Hepatocyte (in vitro differentiated cells): Measurements from ENCODE around the gene RORB. TPM values are rescaled to one million over a fixed set of nuclear protein-coding genes. Genes with fewer than 3 reads are reported as not detected.
A peak's percentile ranks its signal among the peaks of the same experiment; 100 is the strongest.

ENCODE experiments used
- DNase-seq: peaks from one replicate; pipeline ENCODE4 v3.0.0-alpha.2; 2016; ENCODE audit warnings: low spot score
- H2AFZ ChIP-seq: fragments of 200-600 bp; sonication (generic); 2 replicates; pipeline ENCODE4 v1.6.0; 2016; ENCODE audit warnings: antibody characterized with exemption, mild to moderate bottlenecking
- H3K27ac ChIP-seq: fragments of 200-600 bp; sonication (generic); 2 replicates; pipeline ENCODE4 v1.5.1; 2016; ENCODE audit warnings: mild to moderate bottlenecking
- H3K27me3 ChIP-seq: fragments of 200-600 bp; sonication (generic); 2 replicates; pipeline ENCODE4 v1.6.1; 2016
- H3K36me3 ChIP-seq: fragments of 200-600 bp; sonication (generic); replicated peaks from 2 replicates; pipeline ENCODE4 v1.5.1; 2016; ENCODE audit warnings: low read depth; ENCODE audit not compliant: insufficient read depth
- H3K4me1 ChIP-seq: fragments of 200-600 bp; sonication (generic); 2 replicates; pipeline ENCODE4 v1.5.1; 2016; ENCODE audit warnings: mild to moderate bottlenecking, moderate library complexity; ENCODE audit not compliant: insufficient read depth
- H3K4me2 ChIP-seq: fragments of 200-600 bp; sonication (generic); 2 replicates; pipeline ENCODE4 v1.6.0; 2016
- H3K4me3 ChIP-seq: fragments of 200-600 bp; sonication (generic); 2 replicates; pipeline ENCODE4 v1.5.1; 2016; ENCODE audit warnings: mild to moderate bottlenecking
- H3K79me2 ChIP-seq: fragments of 200-600 bp; sonication (generic); 2 replicates; pipeline ENCODE4 v1.6.0; 2017; ENCODE audit warnings: mild to moderate bottlenecking
- H3K9me2 ChIP-seq: fragments of 200-600 bp; sonication (generic); replicated peaks from 2 replicates; pipeline ENCODE4 v1.6.0; 2017; ENCODE audit warnings: mild to moderate bottlenecking; ENCODE audit not compliant: insufficient read depth
- H3K9me3 ChIP-seq: fragments of 200-600 bp; sonication (generic); 2 replicates; pipeline ENCODE4 v1.5.1; 2016; ENCODE audit warnings: low read depth, mild to moderate bottlenecking
- H4K20me1 ChIP-seq: fragments of 200-600 bp; sonication (generic); 2 replicates; pipeline ENCODE4 v1.6.0; 2016; ENCODE audit warnings: mild to moderate bottlenecking; ENCODE audit not compliant: insufficient read depth, poor library complexity, severe bottlenecking
- EZH2 ChIP-seq: fragments of 200-600 bp; sonication (generic); IDR thresholded peaks from 2 replicates; pipeline ENCODE4 v1.6.1; 2016; ENCODE audit warnings: antibody characterized with exemption, mild to moderate bottlenecking, borderline replicate concordance
- EZH2phosphoT487 ChIP-seq: fragments of 200-600 bp; sonication (generic); IDR thresholded peaks from one replicate; pipeline ENCODE4 v1.6.1; 2018; ENCODE audit warnings: antibody characterized with exemption, mild to moderate bottlenecking, low read depth, moderate library complexity; ENCODE audit not compliant: unreplicated experiment, severe bottlenecking
- WGBS: methylation state at CpG from one replicate; pipeline ENCODE4 v1.1.6; 2016; ENCODE audit warnings: low lambda C conversion rate; ENCODE audit errors: missing lambda C conversion rate; 5-methylcytosine and 5-hydroxymethylcytosine counted together
- polyA plus RNA-seq: library from polyadenylated mRNA; unstranded; fragments of >200 nt; fragmentation: Nextera tagmentation; extraction: Ambion mirVana; gene quantifications from 2 replicates; pipeline ENCODE4 v1.2.1, GENCODE V29; 2016
- total RNA-seq: library from RNA; depleted of rRNA; stranded (reverse); fragments of >200 nt; gene quantifications from 2 replicates; pipeline ENCODE4 v1.2.3, GENCODE V29; 2014
- TF ChIP-seq, protein P1 (sequence below): fragments of 200-600 bp; sonication (generic); IDR thresholded peaks from 2 replicates; pipeline ENCODE4 v1.5.1; 2016; ENCODE audit warnings: antibody characterized with exemption, mild to moderate bottlenecking; ENCODE audit not compliant: poor library complexity

Gene RORB
- total and polyA plus RNA-seq, 2 experiments from 2014 or later, result 1.4 TPM; not detected in 1

DNA sequence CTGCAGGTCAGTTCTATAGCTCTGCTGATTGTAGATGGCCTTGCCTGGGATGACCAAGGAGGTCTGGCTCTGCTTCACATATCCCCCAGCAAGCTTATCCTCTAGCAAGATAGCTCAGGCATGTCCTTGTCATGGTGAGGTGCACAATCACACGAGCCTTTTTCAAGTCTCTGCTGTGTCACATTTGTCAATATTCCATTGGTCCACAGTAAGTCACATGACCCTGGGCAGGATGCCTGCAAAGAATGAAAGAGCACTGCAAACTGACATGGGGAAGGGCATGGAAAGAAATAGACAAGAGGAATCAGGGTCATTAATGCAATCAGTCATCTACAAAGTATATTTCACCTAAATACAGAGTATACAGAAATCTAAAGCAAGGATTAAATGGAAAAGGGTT lies 142.0 kb downstream of the RORB start:
- Histone ChIP-seq H3K9me2 (no peaks in the 10 kb centered on the region), H3K36me3 (no peaks in the 10 kb centered on the region), H3K4me3 (no peak overlapping the region), H3K27ac (no peak overlapping the region), H3K9me3 (no peaks in the 10 kb centered on the region), H3K27me3 (no peaks in the 10 kb centered on the region), H4K20me1 (no peaks in the 10 kb centered on the region), H2AFZ (no peak overlapping the region), H3K79me2 (no peaks in the 10 kb centered on the region), H3K4me2 (no peak overlapping the region), H3K4me1 (no peaks in the 10 kb centered on the region)
- TF ChIP-seq EZH2, result no peak
- TF ChIP-seq, protein P1, sequence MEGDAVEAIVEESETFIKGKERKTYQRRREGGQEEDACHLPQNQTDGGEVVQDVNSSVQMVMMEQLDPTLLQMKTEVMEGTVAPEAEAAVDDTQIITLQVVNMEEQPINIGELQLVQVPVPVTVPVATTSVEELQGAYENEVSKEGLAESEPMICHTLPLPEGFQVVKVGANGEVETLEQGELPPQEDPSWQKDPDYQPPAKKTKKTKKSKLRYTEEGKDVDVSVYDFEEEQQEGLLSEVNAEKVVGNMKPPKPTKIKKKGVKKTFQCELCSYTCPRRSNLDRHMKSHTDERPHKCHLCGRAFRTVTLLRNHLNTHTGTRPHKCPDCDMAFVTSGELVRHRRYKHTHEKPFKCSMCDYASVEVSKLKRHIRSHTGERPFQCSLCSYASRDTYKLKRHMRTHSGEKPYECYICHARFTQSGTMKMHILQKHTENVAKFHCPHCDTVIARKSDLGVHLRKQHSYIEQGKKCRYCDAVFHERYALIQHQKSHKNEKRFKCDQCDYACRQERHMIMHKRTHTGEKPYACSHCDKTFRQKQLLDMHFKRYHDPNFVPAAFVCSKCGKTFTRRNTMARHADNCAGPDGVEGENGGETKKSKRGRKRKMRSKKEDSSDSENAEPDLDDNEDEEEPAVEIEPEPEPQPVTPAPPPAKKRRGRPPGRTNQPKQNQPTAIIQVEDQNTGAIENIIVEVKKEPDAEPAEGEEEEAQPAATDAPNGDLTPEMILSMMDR, result no peak
- TF ChIP-seq EZH2phosphoT487, result no peak
- DNase-seq, result no peak
- 68% methylated on average over 1 of the region's 1 CpG for WGBS

DNA sequence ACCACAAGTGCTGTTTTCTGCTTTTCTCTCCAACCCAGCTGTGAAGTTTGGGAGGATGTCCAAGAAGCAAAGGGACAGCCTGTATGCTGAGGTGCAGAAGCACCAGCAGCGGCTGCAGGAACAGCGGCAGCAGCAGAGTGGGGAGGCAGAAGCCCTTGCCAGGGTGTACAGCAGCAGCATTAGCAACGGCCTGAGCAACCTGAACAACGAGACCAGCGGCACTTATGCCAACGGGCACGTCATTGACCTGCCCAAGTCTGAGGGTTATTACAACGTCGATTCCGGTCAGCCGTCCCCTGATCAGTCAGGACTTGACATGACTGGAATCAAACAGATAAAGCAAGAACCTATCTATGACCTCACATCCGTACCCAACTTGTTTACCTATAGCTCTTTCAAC lies 145.2 kb downstream of the RORB start:
- H3K27ac ChIP-seq, result no peak overlapping the region
- TF ChIP-seq EZH2 (no peak), EZH2phosphoT487 (no peak)
- TF ChIP-seq, protein P1, result no peak
- no peak overlapping the region for H3K4me3 ChIP-seq
- no peak overlapping the region for H2AFZ ChIP-seq
- WGBS, result 91% methylated on average over 12 of the region's 12 CpGs
- DNase-seq, result no peak
- peaks cover 4% of the 10 kb centered on the region for H3K27me3 ChIP-seq
- H3K79me2 ChIP-seq, result no peaks in the 10 kb centered on the region
- H3K9me2 ChIP-seq, result no peaks in the 10 kb centered on the region
- H3K4me2 ChIP-seq, result no peak overlapping the region
- H3K4me1 ChIP-seq, result no peaks in the 10 kb centered on the region
- H3K36me3 ChIP-seq, result no peaks in the 10 kb centered on the region
- no peaks in the 10 kb centered on the region for H3K9me3 ChIP-seq
- H4K20me1 ChIP-seq, result no peaks in the 10 kb centered on the region

DNA sequence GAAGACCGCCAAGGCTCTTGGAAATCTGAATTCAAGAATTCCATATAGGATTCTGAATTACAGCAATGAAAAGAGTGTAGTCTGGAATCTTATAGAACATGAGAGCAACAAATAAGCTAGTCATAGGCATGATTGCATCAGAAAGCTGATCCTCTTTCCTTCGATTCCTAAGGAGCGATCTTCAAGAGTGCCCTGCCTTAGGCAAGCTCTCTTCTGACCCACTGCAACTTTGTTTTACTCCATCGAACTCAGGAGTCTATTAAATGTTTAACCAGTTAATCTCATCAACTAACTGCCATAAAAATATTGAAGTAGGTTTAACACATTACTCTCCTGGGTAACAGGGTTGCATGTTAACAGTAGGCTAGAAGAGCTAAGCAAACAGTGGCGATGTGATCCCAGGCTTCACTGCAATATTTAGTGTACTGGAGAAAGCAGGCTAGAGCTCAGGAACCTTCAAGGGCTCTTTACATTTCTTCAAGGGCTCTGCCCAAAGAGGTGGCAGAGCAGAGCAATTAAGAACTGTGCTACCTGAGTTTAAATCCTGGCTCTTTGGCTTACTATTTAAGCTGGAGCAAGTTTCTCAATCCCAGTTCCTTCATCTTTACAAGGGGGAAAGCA lies 146.3 kb downstream of the RORB start:
- H3K4me1 ChIP-seq, result no peaks in the 10 kb centered on the region

More for the DNA sequence above, 146.3 kb downstream of the RORB start:
- Histone ChIP-seq H3K9me3 (no peaks in the 10 kb centered on the region), H3K27me3 (peaks cover 4% of the 10 kb centered on the region), H3K4me3 (no peak overlapping the region), H3K27ac (peak overlapping the region; percentile 63), H3K36me3 (no peaks in the 10 kb centered on the region), H2AFZ (no peak overlapping the region), H3K4me2 (peak overlapping the region; percentile 39), H4K20me1 (no peaks in the 10 kb centered on the region), H3K9me2 (no peaks in the 10 kb centered on the region), H3K79me2 (no peaks in the 10 kb centered on the region)
- 59% methylated on average over 5 of the region's 5 CpGs for WGBS
- TF ChIP-seq EZH2 (no peak), EZH2phosphoT487 (no peak)
- TF ChIP-seq, protein P1, result no peak
- DNase-seq, result peak; percentile 19
